ENCODE data around the gene SELPLG. TPM values are rescaled to one million over a fixed set of nuclear protein-coding genes. Genes with fewer than 3 reads are reported as not detected.

Gene SELPLG
- 10 to 100 TPM in 2 of 9 donors, 1 to 10 TPM in 7; 1.1 to 26.7 (median 4.0) TPM for total RNA-seq
- polyA plus RNA-seq: 1 to 10 TPM; 1.0 to 4.5 TPM
- long read RNA-seq, donor 1, partial matches to known transcripts: 0 of 5 reads
- long read RNA-seq, donor 1, other reads (novel, unspliced or antisense): 3 of 5 reads
- long read RNA-seq, donor 2, partial matches to known transcripts: 0 of 2 reads
- long read RNA-seq, donor 2, other reads (novel, unspliced or antisense): 2 of 2 reads
- long read RNA-seq, donor 3, partial matches to known transcripts: 0 of 6 reads
- long read RNA-seq, donor 3, other reads (novel, unspliced or antisense): 4 of 6 reads

- H3K4me1 ChIP-seq: peaks cover 0 to 78% (median 25%) of the 10 kb centered on the region in 12 donors
- ATAC-seq (peak in 3 of 4 donors; percentile 28 to 63 (median 61)), DNase-seq (peak; percentile 55 to 89 (median 74))
- WGBS, 4 donors: 72 to 77% (median 76%) methylated on average over 13 to 14 of the region's 14 CpGs
- no peaks in the 10 kb centered on the region for H3K36me3 ChIP-seq
- no peaks in the 10 kb centered on the region for H3K9me3 ChIP-seq
- H3K4me3 ChIP-seq: peak within 1 kb of the TSS in 9 of 12 donors; percentile 10 to 64 (median 37)
- no peaks in the 10 kb centered on the region for H3K27me3 ChIP-seq
- H3K27ac ChIP-seq: peak within 1 kb of the TSS in 6 of 12 donors; percentile 8 to 95 (median 35)
- intact Hi-C loops (cut with DNase I): no loop called here
- TF ChIP-seq POLR2A (IDR thresholded peaks at IDR 0.05) (peak in 1 of 2 donors; percentile 17), CTCF (IDR thresholded peaks at IDR 0.05) (no peak)
Observed at GRCh38 chr12:108633534-108634248, at the start of gene SELPLG. Gene SELPLG (minus strand): TSS chr12:108633894. CDS start chr12:108624307, 9,587 bp downstream.

GRCh38 chr12:108681317-108681716 lies 47.6 kb upstream of the SELPLG start:
- H3K27ac ChIP-seq: peak overlapping the region in 2 of 12 donors; percentile 27 to 59
- intact Hi-C loops (cut with DNase I): no loop called here
- 69 to 85% (median 74%) methylated on average over 1 of the region's 1 CpG for WGBS, 4 donors
- DNase-seq (no peak), ATAC-seq (no peak)
- H3K4me1 ChIP-seq: peaks cover 0 to 45% (median 29%) of the 10 kb centered on the region in 12 donors
- no peaks in the 10 kb centered on the region for H3K9me3 ChIP-seq
- no peak overlapping the region for H3K4me3 ChIP-seq
- H3K27me3 ChIP-seq: no peaks in the 10 kb centered on the region
- H3K36me3 ChIP-seq: peaks cover 0 to 25% (median 16%) of the 10 kb centered on the region in 9 donors
- TF ChIP-seq CTCF (IDR thresholded peaks at IDR 0.05) (no peak), POLR2A (IDR thresholded peaks at IDR 0.05) (no peak)

GRCh38 chr12:108679106-108679681 lies 45.5 kb upstream of the SELPLG start:
- 59 to 66% (median 64%) methylated on average over 1 of the region's 1 CpG for WGBS, 4 donors

More at GRCh38 chr12:108679106-108679681, 45.5 kb upstream of the SELPLG start:
- Histone ChIP-seq H3K27me3 (no peaks in the 10 kb centered on the region), H3K36me3 (peaks cover 0 to 46% (median 31%) of the 10 kb centered on the region in 9 donors), H3K4me3 (no peak overlapping the region), H3K4me1 (peaks cover 0 to 24% (median 11%) of the 10 kb centered on the region in 12 donors), H3K27ac (peak overlapping the region in 3 of 12 donors; percentile 2 to 59 (median 38)), H3K9me3 (no peaks in the 10 kb centered on the region)
- intact Hi-C loops (cut with DNase I): no loop called here
- no peak for ATAC-seq
- TF ChIP-seq CTCF (IDR thresholded peaks at IDR 0.05): no peak
- no peak for TF ChIP-seq POLR2A (IDR thresholded peaks at IDR 0.05)
- DNase-seq: no peak
